SU-DHL-6 (cell line): ENCODE data around the gene MBOAT7.

Source experiments
- H2AFZ ChIP-seq: fragments of 200-600 bp; sonication (generic); 2 replicates; pipeline ENCODE4 v1.6.1; 2014; ENCODE audit warnings: low read depth, mild to moderate bottlenecking, moderate library complexity, mixed read lengths, antibody characterized with exemption, low read length; ENCODE audit not compliant: severe bottlenecking
- H3F3A ChIP-seq: fragments of 200-600 bp; shearing (Covaris generic); 2 replicates; pipeline ENCODE4 v1.6.0; 2016; ENCODE audit warnings: antibody characterized with exemption, mild to moderate bottlenecking; ENCODE audit not compliant: insufficient read depth
- H3K27ac ChIP-seq: fragments of 200-600 bp; sonication (generic); 2 replicates; pipeline ENCODE4 v1.5.1; 2016; ENCODE audit warnings: low read depth, mild to moderate bottlenecking, low read length, moderate library complexity, mixed read lengths
- H3K27me3 ChIP-seq: fragments of 200-600 bp; sonication (generic), shearing (Covaris generic); 2 replicates; pipeline ENCODE4 v1.6.0; 2014; ENCODE audit warnings: mild to moderate bottlenecking, low read length
- H3K36me3 ChIP-seq: fragments of 200-600 bp; sonication (generic); 2 replicates; pipeline ENCODE4 v1.6.1; 2014; ENCODE audit warnings: mild to moderate bottlenecking, low read length, mixed read lengths
- H3K4me2 ChIP-seq: fragments of 300-600, 200-600 bp; shearing (Covaris generic), sonication (generic); 2 replicates; pipeline ENCODE4 v1.6.0; 2014; ENCODE audit warnings: low read length, low read depth, mild to moderate bottlenecking; ENCODE audit not compliant: poor library complexity, severe bottlenecking
- H3K4me3 ChIP-seq: fragments of 200-600 bp; sonication (generic); 2 replicates; pipeline ENCODE4 v1.5.1; 2014; ENCODE audit warnings: antibody characterized with exemption, low read length, mild to moderate bottlenecking, mixed read lengths; ENCODE audit not compliant: insufficient read depth, poor library complexity, severe bottlenecking
- H3K79me2 ChIP-seq: fragments of 200-600 bp; sonication (generic); 2 replicates; pipeline ENCODE4 v1.6.1; 2014; ENCODE audit warnings: mild to moderate bottlenecking, low read length, moderate library complexity; ENCODE audit not compliant: insufficient read depth
- H3K9ac ChIP-seq: fragments of 200-600 bp; sonication (generic); 2 replicates; pipeline ENCODE4 v1.7.0; 2014; ENCODE audit warnings: mild to moderate bottlenecking, low read length
- H3K9me2 ChIP-seq: fragments of 200-600 bp; sonication (generic); replicated peaks from 2 replicates; pipeline ENCODE4 v1.6.1; 2014; ENCODE audit warnings: low read length; ENCODE audit not compliant: insufficient read depth
- H3K9me3 ChIP-seq: fragments of 200-600 bp; sonication (generic); 2 replicates; pipeline ENCODE4 v1.6.1; 2014; ENCODE audit warnings: low read length, mixed read lengths; ENCODE audit not compliant: insufficient read depth
- H4K20me1 ChIP-seq: fragments of 200-600 bp; sonication (generic); 2 replicates; pipeline ENCODE4 v1.6.1; 2014; ENCODE audit warnings: low read depth, mild to moderate bottlenecking, antibody characterized with exemption, low read length, moderate library complexity, mixed read lengths
- EZH2phosphoT487 ChIP-seq: fragments of 200-600 bp; sonication (generic), shearing (Covaris generic); conservative IDR thresholded peaks from 2 replicates; pipeline ENCODE4 v1.6.1; 2018; ENCODE audit warnings: mild to moderate bottlenecking, antibody characterized with exemption, low read length, moderate library complexity, mixed read lengths
- TF ChIP-seq, protein P1 (sequence below): fragments of 200-600 bp; sonication (generic); IDR thresholded peaks from one replicate; pipeline ENCODE4 v1.5.1; 2017; ENCODE audit warnings: antibody characterized with exemption, mild to moderate bottlenecking, low read length, moderate library complexity; ENCODE audit not compliant: insufficient read depth, poor library complexity, severe bottlenecking

MBOAT7 gene

DNA sequence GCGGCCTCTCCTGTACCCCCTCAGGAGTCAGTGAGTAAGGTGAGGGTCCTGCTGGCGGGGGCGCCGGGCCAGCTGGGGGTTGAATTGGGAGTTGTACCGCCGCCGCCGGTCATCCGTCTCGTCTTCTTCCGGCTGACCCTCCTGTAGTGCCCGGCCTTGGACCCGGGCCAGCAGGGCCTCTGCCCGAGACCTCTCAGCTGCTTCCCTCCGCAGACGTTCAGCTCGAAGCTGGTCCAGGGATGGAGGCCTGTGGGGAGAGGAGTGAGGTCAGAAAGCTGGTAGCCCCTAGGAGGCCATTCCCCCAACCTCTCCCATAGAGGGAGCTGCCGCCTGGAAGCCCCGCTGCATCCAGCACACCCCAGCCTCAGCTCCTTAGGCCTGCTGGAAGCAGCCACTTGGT is 33.7 kb downstream of the MBOAT7 start:
- Histone ChIP-seq H3K27ac (no peak overlapping the region), H3K4me2 (no peak overlapping the region), H2AFZ (no peak overlapping the region), H3F3A (peaks cover 22% of the 10 kb centered on the region; the same call in 1 of the 2 replicates), H3K4me3 (no peak overlapping the region), H3K9ac (no peak overlapping the region), H3K9me2 (no peaks in the 10 kb centered on the region), H3K27me3 (no peaks in the 10 kb centered on the region), H3K79me2 (no peaks in the 10 kb centered on the region), H4K20me1 (no peaks in the 10 kb centered on the region), H3K9me3 (no peaks in the 10 kb centered on the region), H3K36me3 (no peaks in the 10 kb centered on the region)
- no peak for TF ChIP-seq EZH2phosphoT487
- TF ChIP-seq, protein P1, sequence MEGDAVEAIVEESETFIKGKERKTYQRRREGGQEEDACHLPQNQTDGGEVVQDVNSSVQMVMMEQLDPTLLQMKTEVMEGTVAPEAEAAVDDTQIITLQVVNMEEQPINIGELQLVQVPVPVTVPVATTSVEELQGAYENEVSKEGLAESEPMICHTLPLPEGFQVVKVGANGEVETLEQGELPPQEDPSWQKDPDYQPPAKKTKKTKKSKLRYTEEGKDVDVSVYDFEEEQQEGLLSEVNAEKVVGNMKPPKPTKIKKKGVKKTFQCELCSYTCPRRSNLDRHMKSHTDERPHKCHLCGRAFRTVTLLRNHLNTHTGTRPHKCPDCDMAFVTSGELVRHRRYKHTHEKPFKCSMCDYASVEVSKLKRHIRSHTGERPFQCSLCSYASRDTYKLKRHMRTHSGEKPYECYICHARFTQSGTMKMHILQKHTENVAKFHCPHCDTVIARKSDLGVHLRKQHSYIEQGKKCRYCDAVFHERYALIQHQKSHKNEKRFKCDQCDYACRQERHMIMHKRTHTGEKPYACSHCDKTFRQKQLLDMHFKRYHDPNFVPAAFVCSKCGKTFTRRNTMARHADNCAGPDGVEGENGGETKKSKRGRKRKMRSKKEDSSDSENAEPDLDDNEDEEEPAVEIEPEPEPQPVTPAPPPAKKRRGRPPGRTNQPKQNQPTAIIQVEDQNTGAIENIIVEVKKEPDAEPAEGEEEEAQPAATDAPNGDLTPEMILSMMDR: no peak

DNA sequence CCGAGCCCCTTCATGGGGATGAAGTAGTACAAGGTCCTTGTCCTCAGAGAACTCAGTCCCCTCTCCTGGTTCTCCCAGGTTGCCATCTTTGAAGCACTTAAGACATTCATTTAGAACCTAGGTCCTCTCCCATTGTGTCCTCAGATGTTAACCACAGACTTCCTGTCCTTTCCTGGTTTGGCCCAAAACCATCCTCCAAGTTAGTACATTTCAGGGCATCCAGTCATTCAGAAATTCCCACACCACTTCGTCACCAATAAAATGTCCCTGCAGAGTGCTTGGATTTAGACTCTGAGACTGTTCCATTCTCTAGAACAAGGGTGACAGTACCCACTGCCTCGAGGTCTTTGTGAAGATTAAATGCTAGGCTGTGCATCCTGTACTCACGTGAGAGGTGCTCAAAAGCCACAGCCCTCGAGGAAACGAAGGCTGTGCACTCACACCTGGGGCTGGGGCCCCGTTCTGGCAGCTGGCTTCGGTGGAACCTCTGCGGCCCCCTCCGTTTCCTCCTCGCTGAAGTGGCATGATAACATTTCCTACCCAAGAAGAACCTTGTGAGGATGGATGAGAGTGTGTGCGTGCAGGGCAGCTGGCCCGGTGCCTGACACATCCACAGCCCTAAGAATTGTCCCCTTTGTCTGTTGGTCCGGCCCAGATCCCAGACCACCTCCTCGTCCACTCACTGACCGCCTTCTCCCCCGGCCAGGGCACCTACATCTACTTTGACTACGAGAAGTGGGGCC is 34.6 kb downstream of the MBOAT7 start:
- H3F3A ChIP-seq: peaks cover 22% of the 10 kb centered on the region; the same call in 1 of the 2 replicates
- H3K79me2 ChIP-seq: no peaks in the 10 kb centered on the region
- no peak overlapping the region for H3K4me2 ChIP-seq
- no peaks in the 10 kb centered on the region for H3K9me2 ChIP-seq
- H3K4me3 ChIP-seq: no peak overlapping the region
- no peak overlapping the region for H3K27ac ChIP-seq
- no peaks in the 10 kb centered on the region for H3K27me3 ChIP-seq
- H2AFZ ChIP-seq: no peak overlapping the region
- no peaks in the 10 kb centered on the region for H3K9me3 ChIP-seq
- no peak for TF ChIP-seq EZH2phosphoT487
- TF ChIP-seq, protein P1: no peak
- H3K36me3 ChIP-seq: no peaks in the 10 kb centered on the region
- H4K20me1 ChIP-seq: no peaks in the 10 kb centered on the region
- H3K9ac ChIP-seq: no peak overlapping the region

DNA sequence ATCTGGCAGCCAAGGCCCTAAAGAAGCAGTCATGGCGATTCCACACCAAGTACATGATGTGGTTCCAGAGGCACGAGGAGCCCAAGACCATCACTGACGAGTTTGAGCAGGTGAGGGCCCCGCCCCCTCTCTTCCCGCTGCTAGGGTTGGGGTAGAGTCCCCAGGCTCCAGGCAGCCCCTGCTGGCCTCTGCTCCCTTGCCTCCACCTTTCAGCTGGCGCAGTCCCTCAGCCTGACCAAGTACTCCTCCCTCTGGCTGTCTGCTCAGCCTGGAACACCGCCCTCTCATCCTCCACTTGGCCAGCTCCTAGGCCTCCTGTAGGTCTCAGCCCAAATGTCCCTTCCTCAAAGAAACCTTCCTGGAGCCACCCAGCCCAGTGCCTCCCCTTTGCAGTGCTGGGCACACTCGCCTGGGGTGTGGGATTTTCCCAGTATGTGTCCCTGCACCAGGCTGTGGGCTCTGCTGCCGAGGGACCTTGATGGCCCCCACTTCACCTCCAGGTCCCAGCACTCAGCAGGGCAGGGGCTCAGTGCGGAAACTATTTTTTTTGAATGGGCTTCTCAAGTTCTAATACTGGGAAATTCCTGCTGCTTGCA is 35.6 kb downstream of the MBOAT7 start:
- no peaks in the 10 kb centered on the region for H4K20me1 ChIP-seq
- no peak overlapping the region for H3K9ac ChIP-seq
- H3F3A ChIP-seq: peaks cover 16% of the 10 kb centered on the region; the same call in 1 of the 2 replicates
- H3K79me2 ChIP-seq: no peaks in the 10 kb centered on the region
- H3K4me2 ChIP-seq: no peak overlapping the region
- TF ChIP-seq, protein P1: no peak
- no peak for TF ChIP-seq EZH2phosphoT487
- no peaks in the 10 kb centered on the region for H3K27me3 ChIP-seq
- H3K27ac ChIP-seq: no peak overlapping the region
- H3K36me3 ChIP-seq: no peaks in the 10 kb centered on the region
- no peaks in the 10 kb centered on the region for H3K9me2 ChIP-seq
- no peak overlapping the region for H3K4me3 ChIP-seq
- no peaks in the 10 kb centered on the region for H3K9me3 ChIP-seq
- no peak overlapping the region for H2AFZ ChIP-seq
